HCT116 (cell line): ENCODE results near the gene TTC21B. TPM values are rescaled to one million over a fixed set of nuclear protein-coding genes. Genes with fewer than 3 reads are reported as not detected.

Experiments used
- ATAC-seq: fragments of 200-7000 bp; cut with Tn5 transposase; 2 replicates; pipeline ENCODE4 v1.9.1; 2020; ENCODE audit warnings: mild to moderate bottlenecking, moderate library complexity
- BruUV-seq: library from RNA; stranded (reverse); fragments of 400-500 nt; replicated peaks from 2 replicates; lab custom pipeline; 2021; lab: Mats Ljungman, UMichigan
- CTCF ChIA-PET: fragments of 300-600 bp; sonication (Branson Sonifier 250); formaldehyde crosslinking; loops from one replicate; lab custom pipeline; 2021; ENCODE audit warnings: antibody characterized with exemption; lab: Charles Lee
- POLR2A ChIA-PET: fragments of 300-600, 350-600 bp; sonication (Branson Sonifier 250); formaldehyde crosslinking; loops from one replicate; lab custom pipeline; 2021; ENCODE audit warnings: antibody characterized with exemption; lab: Charles Lee
- RAD21 ChIA-PET, 2 experiments: fragments of 300-600 bp; sonication (Branson Sonifier 250); formaldehyde crosslinking; loops; one replicate each; lab custom pipeline; 2023; ENCODE audit warnings: low total read pairs in 2 of 2; ENCODE audit not compliant: uncharacterized antibody in 2 of 2, unreplicated experiment in 2 of 2, low non-redundant PET in 1 of 2; lab: Charles Lee
- DNase-seq: peaks from one replicate; pipeline ENCODE4 v3.0.0-alpha.2; 2010; ENCODE audit warnings: low read depth, low spot score
- H2AFZ ChIP-seq: fragments of 200-600 bp; shearing (Covaris generic), sonication (generic); 2 replicates; pipeline ENCODE4 v1.6.1; 2017; ENCODE audit warnings: low read depth, mixed run types, mixed read lengths, antibody characterized with exemption, low read length; ENCODE audit not compliant: poor library complexity, severe bottlenecking
- H3K27ac ChIP-seq: 2 replicates; pipeline ENCODE4 v1.5.1; 2012; ENCODE audit warnings: low read depth, low read length
- H3K27me3 ChIP-seq: fragments of 200-600 bp; sonication (generic); 2 replicates; pipeline ENCODE4 v1.6.1; 2016; ENCODE audit warnings: mixed run types, low read length, mixed read lengths; ENCODE audit not compliant: insufficient read depth
- H3K36me3 ChIP-seq, 2 experiments: fragments of 200-500 bp in 1 of 2; fragments of 200-600 bp in 1 of 2; sonication (Bioruptor generic) in 1 of 2; sonication (generic) in 1 of 2; 2 replicates each; pipeline versions ENCODE4 v1.5.1 to v1.6.1; 2014 to 2016; ENCODE audit warnings: low read length in 2 of 2, inconsistent platforms in 1 of 2, mixed read lengths in 1 of 2, mixed run types in 1 of 2; ENCODE audit not compliant: insufficient read depth in 2 of 2, control insufficient read depth in 1 of 2
- H3K4me1 ChIP-seq, 2 experiments: fragments of 200-600 bp in 1 of 2; sonication (generic) in 1 of 2; 2 replicates each; pipeline versions ENCODE4 v1.5.1 to v1.6.1; 2012 to 2017; ENCODE audit warnings: low read length in 2 of 2, inconsistent platforms in 1 of 2, mild to moderate bottlenecking in 1 of 2, mixed read lengths in 1 of 2, mixed run types in 1 of 2, moderate library complexity in 1 of 2; ENCODE audit not compliant: insufficient read depth in 2 of 2, control insufficient read depth in 1 of 2
- H3K4me2 ChIP-seq: fragments of 200-600 bp; sonication (generic); 2 replicates; pipeline ENCODE4 v1.6.1; 2017; ENCODE audit warnings: mixed run types, low read length, mixed read lengths
- H3K4me3 ChIP-seq, 2 experiments: fragments of 200-600 bp in 1 of 2; sonication (generic) in 1 of 2; replicated peaks in 1 of 2; 2 replicates each; pipeline ENCODE4 v1.5.1; 2011 to 2016; ENCODE audit warnings: low read length in 2 of 2, control low read depth in 1 of 2, low read depth in 1 of 2, mild to moderate bottlenecking in 1 of 2, mixed read lengths in 1 of 2, mixed run types in 1 of 2
- H3K79me2 ChIP-seq: fragments of 200-600 bp; sonication (generic); 2 replicates; pipeline ENCODE4 v1.6.1; 2017; ENCODE audit warnings: mild to moderate bottlenecking, mixed run types, low read length, moderate library complexity, mixed read lengths; ENCODE audit not compliant: insufficient read depth
- H3K9ac ChIP-seq: fragments of 200-600 bp; sonication (generic); 2 replicates; pipeline ENCODE4 v1.6.1; 2016; ENCODE audit warnings: low read length, mixed read lengths
- H3K9me2 ChIP-seq: fragments of 200-600 bp; sonication (generic), shearing (Covaris generic); 2 replicates; pipeline ENCODE4 v1.6.1; 2017; ENCODE audit warnings: mixed run types, mild to moderate bottlenecking, moderate library complexity; ENCODE audit not compliant: insufficient read depth
- H3K9me3 ChIP-seq, 2 experiments: fragments of 200-500 bp in 1 of 2; fragments of 200-600 bp in 1 of 2; sonication (Bioruptor generic) in 1 of 2; sonication (generic) in 1 of 2; 2 replicates each; pipeline ENCODE4 v1.6.1; 2014 to 2017; ENCODE audit warnings: low read length in 2 of 2, mixed read lengths in 2 of 2, inconsistent platforms in 1 of 2, low read depth in 1 of 2, mild to moderate bottlenecking in 1 of 2, mixed run types in 1 of 2, moderate library complexity in 1 of 2; ENCODE audit not compliant: control insufficient read depth in 1 of 2, insufficient read depth in 1 of 2
- H4K20me1 ChIP-seq: fragments of 200-600 bp; sonication (generic), shearing (Covaris generic); 2 replicates; pipeline ENCODE4 v1.6.1; 2017; ENCODE audit warnings: mixed run types, mild to moderate bottlenecking, moderate library complexity; ENCODE audit not compliant: insufficient read depth
- ATF3 ChIP-seq: IDR thresholded peaks from 2 replicates; pipeline ENCODE4 v1.6.1; 2012
- CBX3 ChIP-seq: IDR thresholded peaks from 2 replicates; pipeline ENCODE4 v1.6.1; 2012; ENCODE audit warnings: low read depth
- CTCF ChIP-seq, 3 experiments: fragments of 200-600 bp in 1 of 3; sonication (generic) in 1 of 3; IDR thresholded peaks in 2 of 3; conservative IDR thresholded peaks in 1 of 3; 2 replicates each; pipeline ENCODE4 v1.5.1; 2012 to 2017; ENCODE audit warnings: low read depth in 2 of 3, low read length in 2 of 3, antibody characterized with exemption in 1 of 3, borderline replicate concordance in 1 of 3, control low read depth in 1 of 3, mild to moderate bottlenecking in 1 of 3, mixed read lengths in 1 of 3, mixed run types in 1 of 3, moderate library complexity in 1 of 3; ENCODE audit not compliant: insufficient read depth in 1 of 3
- EGR1 ChIP-seq: IDR thresholded peaks from 2 replicates; pipeline ENCODE4 v1.6.1; 2012; ENCODE audit warnings: low read depth
- ELF1 ChIP-seq: IDR thresholded peaks from 2 replicates; pipeline ENCODE4 v1.6.1; 2012; ENCODE audit warnings: low read depth, borderline replicate concordance
- EZH2 ChIP-seq: fragments of 200-600 bp; sonication (generic); IDR thresholded peaks from 2 replicates; pipeline ENCODE4 v1.6.1; 2017; ENCODE audit warnings: antibody characterized with exemption, mixed run types
- FOSL1 ChIP-seq: IDR thresholded peaks from 2 replicates; pipeline ENCODE4 v1.6.1; 2012; ENCODE audit warnings: low read depth
- JUND ChIP-seq: IDR thresholded peaks from 2 replicates; pipeline ENCODE4 v1.6.1; 2012
- MAX ChIP-seq: IDR thresholded peaks from 2 replicates; pipeline ENCODE4 v1.6.1; 2012
- POLR2A ChIP-seq: IDR thresholded peaks from 2 replicates; pipeline ENCODE4 v1.7.0; 2011; ENCODE audit warnings: borderline replicate concordance; ENCODE audit not compliant: insufficient read depth, insufficient read length; ENCODE audit errors: extremely low read depth
- POLR2AphosphoS5 ChIP-seq: IDR thresholded peaks from 2 replicates; pipeline ENCODE4 v1.6.1; 2011; ENCODE audit warnings: mild to moderate bottlenecking, low read depth, low read length, moderate library complexity
- REST ChIP-seq: IDR thresholded peaks from 2 replicates; pipeline ENCODE4 v1.6.1; 2012; ENCODE audit warnings: low read depth
- SP1 ChIP-seq: IDR thresholded peaks from 2 replicates; pipeline ENCODE4 v1.6.1; 2012; ENCODE audit warnings: low read depth
- YY1 ChIP-seq: IDR thresholded peaks from 2 replicates; pipeline ENCODE4 v1.6.1; 2011; ENCODE audit warnings: low read length, low read depth, moderate library complexity, mild to moderate bottlenecking; ENCODE audit not compliant: insufficient replicate concordance; ENCODE audit errors: extremely low read depth
- ZFX ChIP-seq: fragments of 450-650 bp; IDR thresholded peaks from 2 replicates; pipeline ENCODE4 v1.6.1; 2017
- ZNF274 ChIP-seq: fragments of 200-500 bp; sonication (Bioruptor generic); IDR thresholded peaks from 2 replicates; pipeline ENCODE4 v1.6.1; 2014; ENCODE audit warnings: mild to moderate bottlenecking, low read depth, low read length, inconsistent platforms
- intact Hi-C: fragments of 100-400 bp; cut with micrococcal nuclease; formaldehyde crosslinking; loops from 2 replicates; pipeline ENCODE4 v1.10.0; 2022
- total RNA-seq: library from RNA; stranded (reverse); gene quantifications from one replicate; pipeline ENCODE4 v1.2.1, GENCODE V29; 2021; ENCODE audit not compliant: unreplicated experiment

The TTC21B gene
- total RNA-seq, 1 experiment from 2014 or later = 12.2 TPM

GRCh38 chr2:165892526-165892925 is 61.0 kb downstream of the TTC21B start:
- H2AFZ ChIP-seq = no peak overlapping the region
- no peaks in the 10 kb centered on the region for H4K20me1 ChIP-seq
- peaks cover 0 to 5% of the 10 kb centered on the region in 2 experiments; a peak in 1 of 4 replicates for H3K36me3 ChIP-seq
- no peaks in the 10 kb centered on the region for H3K27me3 ChIP-seq
- intact Hi-C loops = no loop called here
- no peaks in the 10 kb centered on the region for H3K4me1 ChIP-seq
- DNase-seq (no peak), ATAC-seq (no peak)
- no peaks in the 10 kb centered on the region for H3K9me2 ChIP-seq
- no peak overlapping the region for H3K27ac ChIP-seq
- POLR2A ChIA-PET = no interaction called here
- H3K9ac ChIP-seq = no peak overlapping the region
- no peaks in the 10 kb centered on the region for H3K79me2 ChIP-seq
- H3K4me3 ChIP-seq = no peak overlapping the region
- CTCF ChIA-PET = no interaction called here
- TF ChIP-seq ZFX = no peak
- no peak for TF ChIP-seq YY1
- no peak for TF ChIP-seq EZH2
- no peak for TF ChIP-seq JUND
- TF ChIP-seq FOSL1 = no peak
- no peak for TF ChIP-seq ELF1
- TF ChIP-seq MAX = no peak
- no peak for TF ChIP-seq CTCF (IDR thresholded peaks at IDR 0.05 in 2 of 3, conservative IDR thresholded peaks at IDR 0.05 in 1 of 3; ENCODE audit: borderline replicate concordance in 1 of 3, insufficient read depth in 1 of 3, low read depth in 2 of 3, low read length in 2 of 3)
- no peak for TF ChIP-seq POLR2A
- TF ChIP-seq EGR1 = no peak
- no peak for TF ChIP-seq ATF3
- TF ChIP-seq REST = no peak
- TF ChIP-seq POLR2AphosphoS5 = no peak
- TF ChIP-seq ZNF274 = no peak
- TF ChIP-seq CBX3 = no peak
- TF ChIP-seq SP1 = no peak
- RAD21 ChIA-PET = no interaction called here
- H3K4me2 ChIP-seq = no peak overlapping the region
- no peaks in the 10 kb centered on the region for H3K9me3 ChIP-seq
- no TSS peak for BruUV-seq
